Activated CD8-positive, alpha-beta memory T cell treated with anti-CD3 and anti-CD28 coated beads, Interleukin-2, amount 50 U/mL, for 1 hour (primary cell): ENCODE measurements around the gene CHRNB1.

Source experiments
- DNase-seq: peaks from one replicate; pipeline ENCODE4 v3.0.0-alpha.2; 2020; ENCODE audit errors: extremely low read depth

CHRNB1 gene, protein sequence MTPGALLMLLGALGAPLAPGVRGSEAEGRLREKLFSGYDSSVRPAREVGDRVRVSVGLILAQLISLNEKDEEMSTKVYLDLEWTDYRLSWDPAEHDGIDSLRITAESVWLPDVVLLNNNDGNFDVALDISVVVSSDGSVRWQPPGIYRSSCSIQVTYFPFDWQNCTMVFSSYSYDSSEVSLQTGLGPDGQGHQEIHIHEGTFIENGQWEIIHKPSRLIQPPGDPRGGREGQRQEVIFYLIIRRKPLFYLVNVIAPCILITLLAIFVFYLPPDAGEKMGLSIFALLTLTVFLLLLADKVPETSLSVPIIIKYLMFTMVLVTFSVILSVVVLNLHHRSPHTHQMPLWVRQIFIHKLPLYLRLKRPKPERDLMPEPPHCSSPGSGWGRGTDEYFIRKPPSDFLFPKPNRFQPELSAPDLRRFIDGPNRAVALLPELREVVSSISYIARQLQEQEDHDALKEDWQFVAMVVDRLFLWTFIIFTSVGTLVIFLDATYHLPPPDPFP

DNA sequence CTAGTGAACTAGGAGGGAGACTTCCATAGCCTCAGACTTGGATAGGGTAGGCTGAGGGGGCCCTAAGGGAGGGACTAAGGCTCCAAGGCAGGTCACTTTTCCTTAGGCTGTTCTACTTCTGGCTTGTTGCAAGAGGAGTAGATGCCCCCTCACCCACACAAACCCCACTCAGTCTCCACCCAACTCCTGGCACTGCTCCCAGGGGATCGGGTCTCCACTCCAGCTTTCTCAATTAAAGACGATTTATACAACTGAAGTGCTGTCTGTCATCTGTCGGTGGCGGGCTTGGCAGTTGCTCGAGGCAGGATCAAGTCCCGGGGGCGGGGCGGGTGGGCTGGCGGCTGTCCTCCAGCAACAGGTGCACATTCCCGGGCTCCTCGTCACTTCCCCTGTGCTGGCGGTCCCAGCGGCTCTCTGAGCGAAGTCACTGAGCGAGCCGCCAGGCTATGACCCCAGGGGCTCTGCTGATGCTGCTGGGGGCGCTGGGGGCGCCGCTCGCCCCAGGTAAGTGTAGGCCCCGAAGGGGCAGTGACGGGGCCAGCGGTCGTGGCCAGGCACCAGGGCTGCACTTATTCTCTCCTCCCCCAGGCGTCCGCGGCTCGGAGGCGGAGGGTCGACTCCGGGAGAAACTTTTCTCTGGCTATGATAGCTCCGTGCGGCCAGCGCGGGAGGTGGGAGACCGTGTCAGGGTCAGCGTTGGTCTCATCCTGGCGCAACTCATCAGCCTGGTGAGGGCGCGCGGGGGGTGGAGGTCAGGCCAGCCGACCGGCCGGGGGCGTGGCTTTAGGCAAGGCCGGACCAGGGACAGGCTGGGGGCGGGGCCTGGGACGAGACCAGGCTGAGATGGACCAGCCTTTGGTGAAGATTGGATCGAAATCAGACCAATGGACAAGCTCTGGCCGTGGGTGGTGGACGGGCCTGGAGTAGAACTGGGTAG, at the start of gene CHRNB1:
TSS of gene CHRNB1 (plus strand) at position 380 of the 937 bp plus-strand sequence. CDS start at position 447, 67 bp downstream.
- no peak for DNase-seq

DNA sequence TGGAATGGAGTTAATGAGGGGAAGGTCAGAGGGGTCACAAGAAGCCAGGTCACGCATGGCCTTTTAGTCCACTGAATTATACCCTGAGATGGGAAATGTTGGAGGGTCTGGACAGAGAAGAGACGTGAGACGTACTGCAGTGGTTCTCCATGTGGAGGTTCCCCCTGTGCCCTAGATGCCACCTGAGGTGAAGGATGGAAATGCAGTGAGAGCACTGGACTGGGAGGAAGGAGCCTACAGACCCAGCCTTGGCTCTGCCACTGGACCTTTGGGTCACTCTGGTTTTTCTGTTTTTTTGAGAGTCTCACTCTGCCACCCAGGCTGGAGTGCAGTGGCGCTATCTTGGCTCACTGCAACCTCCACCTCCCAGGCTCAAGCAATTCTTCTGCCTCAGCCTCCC, 48.7 kb upstream of the CHRNB1 start:
- no peak for DNase-seq

DNA sequence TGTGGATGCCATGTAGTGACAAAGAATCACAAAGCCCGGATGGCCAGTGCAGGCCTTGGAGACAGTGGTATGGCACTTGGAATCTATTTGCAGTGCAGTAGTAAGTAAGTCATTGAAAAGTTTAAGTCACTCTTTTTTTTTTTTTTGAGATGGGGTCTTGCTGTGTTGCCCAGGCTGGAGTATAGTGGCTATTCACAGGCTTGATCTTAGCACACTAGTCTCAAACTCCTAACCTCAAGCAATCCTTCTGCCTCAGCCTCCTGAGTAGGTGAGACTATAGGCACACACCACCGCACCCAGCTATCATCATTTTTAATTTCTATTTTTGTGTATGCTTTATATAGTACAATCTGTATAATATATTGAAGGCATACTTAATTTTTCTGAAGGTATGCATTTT, 46.2 kb upstream of the CHRNB1 start:
- DNase-seq = no peak

DNA sequence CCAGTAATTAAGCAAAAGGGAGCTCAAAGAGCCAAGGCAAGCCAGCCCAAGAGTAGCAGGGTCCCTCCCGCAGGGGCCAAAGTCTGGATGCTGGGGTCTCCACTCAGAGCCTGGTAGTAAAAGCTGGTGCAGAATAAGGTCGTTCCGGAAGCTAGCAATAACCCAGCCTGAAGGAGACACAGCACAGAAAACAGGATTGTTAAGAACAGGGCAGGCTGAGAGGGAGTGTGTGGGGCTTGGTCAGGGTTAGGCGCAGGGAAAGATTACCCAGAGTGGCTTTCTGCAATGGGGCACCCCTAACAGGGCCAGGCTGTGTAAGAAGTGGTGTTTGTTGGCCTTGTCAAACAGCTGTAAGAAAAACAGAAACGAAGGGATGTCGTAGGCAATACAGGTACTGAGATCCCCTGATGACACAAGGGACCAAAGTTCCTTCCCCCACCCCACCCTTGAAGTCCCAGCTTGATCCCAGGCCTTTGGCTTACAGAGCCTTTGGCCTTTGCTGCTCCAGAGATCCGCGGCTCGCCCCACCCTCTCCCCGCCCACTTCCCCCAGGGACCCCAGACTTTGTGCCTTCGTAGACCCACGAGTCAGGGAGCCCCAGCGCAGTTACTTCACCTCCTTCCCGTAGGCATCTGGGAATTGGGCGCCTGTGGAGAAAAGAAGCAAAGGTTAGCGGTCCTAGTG, 41.7 kb upstream of the CHRNB1 start:
- DNase-seq = no peak

DNA sequence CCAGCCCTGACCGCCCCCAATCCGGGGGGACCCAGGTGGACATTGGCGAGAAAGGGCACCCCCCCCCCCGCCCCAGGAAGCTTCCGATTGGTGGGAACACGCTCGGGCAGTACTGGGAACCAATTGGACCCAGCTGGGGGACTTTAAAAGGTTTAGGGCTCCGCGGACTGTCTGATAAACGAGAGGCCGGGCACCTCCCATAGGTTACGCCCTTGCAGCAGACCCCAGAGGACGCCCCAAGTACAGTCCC, 41.2 kb upstream of the CHRNB1 start:
- DNase-seq = no peak

DNA sequence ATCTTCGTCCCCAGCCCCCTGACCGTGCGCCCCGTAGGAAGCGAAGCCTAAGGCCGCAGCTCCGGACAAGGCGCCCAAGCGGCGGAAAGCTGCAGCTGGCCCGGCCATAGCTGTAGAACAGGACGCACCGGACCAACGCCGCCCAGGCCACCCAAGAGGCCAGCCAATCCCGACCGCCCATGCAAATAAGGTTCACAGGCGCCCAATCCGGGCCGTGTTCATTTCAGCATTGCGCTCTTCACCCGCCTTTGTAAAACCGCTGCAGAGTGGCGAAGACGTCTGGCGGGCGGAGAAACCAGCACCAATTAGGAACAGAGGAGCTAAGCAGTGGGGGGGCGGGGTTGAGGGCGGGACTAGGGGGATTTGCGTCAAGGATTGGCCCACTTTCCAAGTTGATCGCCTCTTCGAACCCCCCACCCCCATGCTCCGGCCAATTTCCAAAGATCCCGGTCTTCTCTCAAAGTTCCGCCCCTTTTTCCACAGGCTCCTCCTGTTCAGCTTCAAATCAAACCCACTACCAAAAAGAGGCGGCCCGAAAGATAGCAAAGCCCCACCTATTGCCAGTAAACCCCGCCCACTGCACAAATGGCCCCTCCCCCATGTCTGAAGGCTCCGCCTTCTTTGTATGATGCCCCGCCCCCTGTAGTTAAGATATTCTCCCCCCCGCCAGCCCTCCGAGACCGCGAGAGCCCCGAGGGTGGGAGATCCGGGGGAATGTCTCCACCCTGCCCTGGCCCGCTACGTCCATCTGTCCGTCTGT, 40.7 kb upstream of the CHRNB1 start, which contains the start of gene TMEM256:
TSS of gene TMEM256 (minus strand) at position 121 of the 760 bp plus-strand sequence. CDS start at position 108, 13 bp downstream.
- peak; percentile 90 for DNase-seq

DNA sequence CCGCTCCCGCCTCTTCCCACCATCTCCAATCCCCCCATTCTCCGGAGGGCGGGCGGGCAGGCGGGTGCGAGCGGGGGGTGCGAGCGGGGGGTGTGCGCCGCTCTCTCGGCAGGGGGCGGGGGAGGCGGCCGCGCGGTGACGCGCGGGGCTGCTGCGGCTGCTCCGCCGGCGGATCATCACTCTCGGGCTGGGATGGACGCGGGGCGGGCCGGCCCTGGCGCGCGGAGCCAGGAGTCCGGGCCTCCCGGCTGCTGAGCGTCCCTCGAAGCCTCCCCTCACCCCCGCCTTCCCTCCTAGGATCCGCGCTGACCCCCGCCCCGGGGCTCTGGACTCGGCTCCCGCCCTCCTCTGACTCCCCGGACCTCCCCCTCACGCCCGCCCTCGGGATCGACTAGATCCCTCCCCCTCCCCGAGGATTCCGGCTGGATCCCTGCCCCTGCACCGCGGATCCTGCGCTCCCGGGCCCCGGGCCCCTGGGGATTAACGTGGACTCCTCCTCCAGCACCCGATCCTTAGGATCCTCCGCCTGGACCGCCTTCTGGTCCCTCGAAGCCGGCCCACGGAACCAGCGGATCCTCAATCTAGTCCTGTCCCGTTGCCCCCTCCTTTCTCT, 40.0 kb upstream of the CHRNB1 start:
- no peak for DNase-seq

DNA sequence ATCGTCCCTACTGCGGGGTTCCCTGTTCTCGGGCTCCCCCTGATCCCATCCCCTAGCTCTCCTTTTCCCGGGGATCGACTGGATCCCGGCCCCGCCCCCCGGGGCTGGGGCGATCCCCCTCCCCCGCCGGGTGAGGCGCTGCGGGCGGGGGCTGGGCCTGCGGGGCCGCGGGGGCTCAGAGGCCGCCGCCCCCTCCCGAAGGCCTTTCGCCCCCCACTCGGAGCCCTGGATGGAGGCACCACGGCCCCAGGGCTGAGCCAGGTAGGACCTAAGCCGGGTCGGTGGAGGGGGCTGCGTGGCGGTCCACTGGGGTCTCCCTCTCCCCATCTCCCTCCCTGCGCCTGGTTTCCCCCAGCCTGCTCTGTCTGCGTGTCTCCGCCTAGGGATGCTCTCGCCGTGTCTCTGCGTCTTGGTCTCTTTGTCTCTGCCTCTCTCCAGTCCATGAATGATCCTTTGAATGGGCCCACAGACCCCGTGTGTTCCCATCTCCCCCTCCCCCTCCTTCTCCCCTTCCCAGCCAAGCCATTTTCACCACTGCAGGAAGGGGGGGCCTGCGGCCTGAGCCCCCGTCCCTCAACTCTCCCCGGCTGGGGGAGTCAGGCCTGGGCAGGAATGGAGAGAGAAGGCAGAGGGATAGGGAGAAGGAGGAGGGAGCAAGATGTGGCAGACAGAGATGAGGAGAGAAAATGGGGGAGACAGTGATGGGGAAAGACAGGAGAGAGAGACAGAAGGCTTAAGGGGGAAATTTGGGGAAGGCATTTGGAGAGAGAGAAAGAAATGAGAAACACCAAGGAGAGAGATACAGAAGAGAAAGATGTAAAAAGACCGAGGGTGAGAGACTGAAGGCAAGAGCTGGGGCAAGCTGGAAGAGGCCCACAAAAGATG, 39.3 kb upstream of the CHRNB1 start:
- DNase-seq = no peak

DNA sequence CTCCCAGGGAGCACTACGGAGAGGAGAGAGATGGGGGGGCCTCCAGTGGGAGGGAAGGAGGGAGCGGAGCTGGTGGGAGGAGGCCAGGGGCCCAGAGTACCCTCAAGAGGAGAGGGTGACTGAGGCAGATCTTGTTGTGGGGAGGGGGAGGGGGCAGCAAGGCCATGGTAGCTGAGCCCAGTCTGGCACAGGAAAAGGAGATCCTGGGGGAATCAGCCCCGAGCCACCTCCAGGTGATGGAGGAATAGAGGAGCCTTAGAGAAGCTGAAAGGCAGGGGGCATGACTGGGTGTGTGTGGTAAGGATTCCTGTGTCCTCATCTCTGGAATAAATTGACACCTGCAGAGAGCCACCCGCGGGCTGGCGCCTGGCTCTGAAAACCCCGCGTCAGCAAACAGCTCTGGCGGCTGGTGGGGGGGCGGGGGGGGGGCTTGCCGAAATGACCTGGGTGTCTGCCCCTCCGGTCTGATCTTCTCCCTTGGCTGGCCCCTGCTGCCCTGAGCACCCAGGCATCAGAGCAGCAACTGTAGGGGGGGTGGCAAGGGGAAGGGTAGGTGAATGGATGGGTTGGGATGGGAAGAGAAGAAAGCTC, 38.5 kb upstream of the CHRNB1 start:
- no peak for DNase-seq

DNA sequence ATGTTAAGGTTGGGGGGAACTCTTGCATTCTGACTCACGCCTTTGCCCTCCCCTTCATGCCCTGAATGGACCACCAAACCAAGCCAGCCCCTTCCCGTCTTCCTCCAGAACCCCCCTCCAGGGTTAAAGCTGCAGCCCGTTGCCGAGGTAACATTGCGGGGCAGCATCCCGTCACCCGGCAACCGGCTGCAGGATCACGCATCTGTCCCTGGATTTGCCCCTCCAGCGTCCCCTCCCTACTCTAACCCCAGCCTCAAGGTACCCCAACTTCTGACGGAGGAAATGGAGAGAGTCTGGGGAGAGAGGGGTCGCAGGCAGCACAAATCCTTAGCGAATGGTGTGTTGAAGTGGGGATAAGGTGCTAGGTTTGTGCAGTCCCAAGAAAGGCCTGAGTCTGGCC, 37.8 kb upstream of the CHRNB1 start:
- no peak for DNase-seq

DNA sequence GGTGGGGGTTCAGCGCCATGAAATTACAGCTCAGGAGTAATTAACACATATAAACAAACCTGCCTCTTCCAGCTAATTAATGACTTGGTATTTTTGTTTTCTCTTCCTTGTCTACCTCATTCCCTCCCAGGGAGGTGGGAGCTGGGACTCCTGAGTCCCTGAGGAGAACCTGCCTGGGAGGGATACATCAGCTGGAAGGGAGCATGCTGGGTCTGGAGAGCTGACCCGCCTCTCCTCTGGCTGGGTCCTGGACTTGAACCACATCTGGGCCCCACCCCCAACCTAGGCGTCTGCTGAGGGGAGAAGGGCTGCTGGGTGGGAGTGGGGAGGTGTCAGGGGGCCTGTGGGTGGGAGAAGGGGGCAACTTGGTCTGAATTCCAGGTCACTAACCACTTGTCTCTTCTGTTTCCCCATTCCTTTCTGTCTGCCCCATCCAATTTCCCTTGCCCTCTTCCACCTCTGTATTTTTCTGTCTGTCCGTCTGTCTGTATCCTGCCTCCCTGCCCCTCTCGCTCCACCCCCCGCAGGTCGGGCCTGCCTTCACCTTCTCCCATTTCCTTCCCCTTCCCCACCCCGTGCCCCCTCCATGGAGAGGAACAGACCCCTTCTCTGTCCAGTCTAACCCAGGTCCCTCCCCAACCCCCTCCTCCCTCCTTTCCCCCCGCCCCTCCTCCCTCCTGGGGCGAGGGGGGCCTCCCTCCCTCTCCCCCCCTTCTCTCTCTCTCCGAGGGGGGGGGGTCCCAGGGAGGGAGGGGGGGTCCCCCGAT, 37.2 kb upstream of the CHRNB1 start, which contains the start of gene NLGN2:
TSS of gene NLGN2 (plus strand) at position 361 of the 767 bp plus-strand sequence. CDS start 411 bp downstream, outside the sequence.
- no peak for DNase-seq

DNA sequence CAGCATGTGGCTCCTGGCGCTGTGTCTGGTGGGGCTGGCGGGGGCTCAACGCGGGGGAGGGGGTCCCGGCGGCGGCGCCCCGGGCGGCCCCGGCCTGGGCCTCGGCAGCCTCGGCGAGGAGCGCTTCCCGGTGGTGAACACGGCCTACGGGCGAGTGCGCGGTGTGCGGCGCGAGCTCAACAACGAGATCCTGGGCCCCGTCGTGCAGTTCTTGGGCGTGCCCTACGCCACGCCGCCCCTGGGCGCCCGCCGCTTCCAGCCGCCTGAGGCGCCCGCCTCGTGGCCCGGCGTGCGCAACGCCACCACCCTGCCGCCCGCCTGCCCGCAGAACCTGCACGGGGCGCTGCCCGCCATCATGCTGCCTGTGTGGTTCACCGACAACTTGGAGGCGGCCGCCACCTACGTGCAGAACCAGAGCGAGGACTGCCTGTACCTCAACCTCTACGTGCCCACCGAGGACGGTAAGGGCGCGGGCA, 36.6 kb upstream of the CHRNB1 start:
- no peak for DNase-seq

DNA sequence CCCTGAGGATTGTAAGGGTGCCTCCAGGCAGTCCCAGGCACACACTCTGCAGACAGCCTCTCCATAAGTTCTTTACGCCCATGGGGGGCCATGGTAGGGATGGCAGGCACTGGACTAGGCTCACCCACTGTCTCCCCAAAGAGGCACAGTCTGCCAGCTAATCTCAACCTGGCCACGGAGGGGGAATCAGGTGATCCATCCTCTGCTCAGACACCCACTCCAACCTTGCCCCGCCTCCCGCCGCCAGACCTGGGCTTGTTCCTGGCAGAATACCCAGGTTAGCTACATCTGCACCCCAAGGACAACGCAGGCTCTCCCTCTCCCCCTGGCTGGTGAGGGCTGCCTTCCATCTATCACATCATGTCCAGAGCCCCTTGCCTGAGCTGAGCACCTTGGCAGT, 36.0 kb upstream of the CHRNB1 start:
- no peak for DNase-seq

DNA sequence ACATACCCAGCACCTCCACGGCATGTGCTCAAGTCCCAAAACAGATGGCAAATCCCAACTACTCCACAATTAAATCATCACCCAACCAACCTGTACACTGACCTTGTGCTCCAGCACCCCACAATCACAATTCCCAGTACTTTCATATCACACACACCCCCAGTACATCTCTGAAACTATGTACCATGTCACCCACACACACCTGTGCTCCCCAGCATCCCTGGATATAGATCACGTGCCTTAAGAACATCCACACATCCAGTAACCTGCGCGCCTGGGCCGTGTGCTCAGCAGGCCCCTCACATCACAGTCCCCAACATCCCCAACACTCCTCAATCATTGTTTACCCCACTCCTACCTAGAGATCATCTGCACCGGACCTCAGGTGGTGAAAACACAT, 35.1 kb upstream of the CHRNB1 start:
- DNase-seq = no peak

DNA sequence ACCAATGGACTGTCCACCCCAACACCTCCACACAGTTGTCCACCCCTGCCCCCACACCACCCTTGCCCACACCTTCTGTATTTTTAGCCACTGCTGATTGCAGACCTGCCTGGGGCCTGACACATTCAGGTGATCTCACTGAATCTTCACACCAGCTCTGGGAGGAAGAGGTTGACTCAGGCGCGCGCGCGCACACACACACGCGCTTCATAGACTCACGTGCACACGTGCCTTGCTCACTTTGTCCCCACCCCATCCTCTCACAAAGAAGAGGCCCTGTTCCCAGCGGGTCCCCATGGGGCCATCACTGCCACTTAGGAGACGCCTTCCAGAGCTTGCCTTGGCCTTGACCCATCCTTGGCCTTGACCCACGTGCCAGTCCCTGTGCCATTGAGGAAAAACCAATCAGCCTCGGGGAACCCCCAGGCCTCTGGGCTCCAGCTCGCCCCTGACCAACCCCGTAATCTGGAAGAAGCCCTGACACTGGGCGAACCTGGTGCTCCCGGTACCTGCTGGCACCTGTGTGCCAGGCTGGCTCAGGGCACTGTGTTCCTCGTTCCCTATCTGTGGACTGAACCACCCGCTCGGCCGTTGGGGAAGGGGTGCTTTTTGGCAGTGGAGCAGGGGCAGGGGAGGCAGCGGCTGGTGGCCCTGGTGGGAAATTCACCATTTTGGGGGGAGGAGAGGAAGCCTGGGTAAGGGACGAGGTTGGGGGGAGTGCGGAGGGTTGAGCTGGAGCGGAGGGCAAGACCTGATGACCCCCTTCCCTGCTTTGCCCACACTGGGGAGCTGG, 34.0 kb upstream of the CHRNB1 start:
- no peak for DNase-seq

DNA sequence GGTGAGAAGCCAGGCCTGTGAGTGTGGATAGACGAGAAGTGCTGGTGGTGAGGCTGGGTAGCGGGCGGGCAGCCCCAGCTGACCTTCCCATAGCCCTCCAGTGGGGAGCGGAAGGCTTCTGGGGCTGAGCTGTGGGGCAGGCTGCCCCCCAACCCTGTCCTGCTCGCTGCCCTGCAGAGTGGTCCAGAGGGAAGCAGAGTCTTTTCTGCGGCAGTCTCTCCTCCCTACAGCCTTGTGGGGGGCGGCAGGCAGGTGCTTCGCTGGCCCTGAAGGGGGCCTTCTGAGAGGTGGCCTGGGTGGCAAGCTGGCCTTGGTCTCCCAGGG, 33.5 kb upstream of the CHRNB1 start:
- no peak for DNase-seq

DNA sequence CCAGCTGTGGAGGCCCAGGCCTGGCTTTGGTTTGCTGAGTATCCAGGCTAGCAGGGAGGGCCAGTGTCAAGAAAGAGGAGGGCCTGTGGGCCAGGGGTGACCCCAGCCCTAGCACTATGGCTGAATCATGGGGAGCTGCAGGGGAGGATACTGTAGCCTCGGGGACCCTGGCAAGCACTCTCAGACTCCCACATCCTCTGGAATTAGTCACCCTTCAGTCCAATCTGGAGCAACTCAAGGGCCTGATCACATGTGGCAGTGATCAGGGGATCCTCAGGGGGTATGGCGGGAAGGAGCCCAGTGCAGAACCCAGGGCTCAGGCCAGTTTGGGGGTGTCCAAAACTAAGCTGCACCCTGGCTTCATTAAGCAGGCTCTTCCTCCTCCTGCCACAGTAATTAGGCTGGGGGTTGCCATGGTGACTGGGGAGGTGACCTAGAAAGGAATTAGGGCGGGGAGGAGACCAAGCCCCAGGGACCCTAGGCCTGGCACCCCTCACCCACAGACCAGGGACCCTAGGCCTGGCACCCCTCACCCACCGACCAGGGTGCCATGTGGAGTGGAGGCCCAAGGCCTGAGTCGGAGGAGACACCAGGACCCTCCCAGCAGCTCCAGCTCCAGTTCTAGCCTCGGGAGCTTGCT, 31.4 kb upstream of the CHRNB1 start:
- no peak for DNase-seq
